ENCODE data around the gene CEP170B. TPM values are rescaled to one million over a fixed set of nuclear protein-coding genes. Genes with fewer than 3 reads are reported as not detected.

Gene CEP170B
- polyA plus RNA-seq, 4 donors = 24.9 to 33.9 (median 31.1) TPM

GRCh38 chr14:104926619-104927431, 61.8 kb downstream of the CEP170B start:
- H3K27ac ChIP-seq (ENCODE audit: low read depth in 1 of 3, low read length in 2 of 3) = no peak overlapping the region
- H3K4me3 ChIP-seq (ENCODE audit: low read depth in 1 of 3, low read length in 3 of 3) = no peak overlapping the region
- no peak for DNase-seq
- H3K9me3 ChIP-seq (ENCODE audit: control insufficient read depth in 2 of 2, insufficient read depth in 1 of 2, low read depth in 1 of 2, low read length in 1 of 2) = peaks cover 0 to 8% of the 10 kb centered on the region in 2 donors
- FAIRE-seq = no peak
- 56 to 72% (median 62%) methylated on average over 15 to 21 of the region's 21 CpGs for WGBS, 3 donors
- peaks cover 0 to 28% (median 0%) of the 10 kb centered on the region in 3 donors for H3K4me1 ChIP-seq (ENCODE audit: control insufficient read depth in 3 of 3, insufficient read depth in 2 of 3, low read depth in 1 of 3, low read length in 2 of 3)
- H3K36me3 ChIP-seq (ENCODE audit: control insufficient read depth in 3 of 3, insufficient read depth in 2 of 3, low read depth in 1 of 3, low read length in 3 of 3) = no peaks in the 10 kb centered on the region
- H3K27me3 ChIP-seq (ENCODE audit: control insufficient read depth in 3 of 3, insufficient read depth in 3 of 3, low read length in 3 of 3) = peaks cover 0 to 22% (median 0%) of the 10 kb centered on the region in 3 donors

- H3K27me3 ChIP-seq (ENCODE audit: control insufficient read depth in 3 of 3, insufficient read depth in 3 of 3, low read length in 3 of 3) = peaks cover 0 to 28% (median 5%) of the 10 kb centered on the region in 3 donors
- FAIRE-seq = no peak
- no peaks in the 10 kb centered on the region for H3K36me3 ChIP-seq (ENCODE audit: control insufficient read depth in 3 of 3, insufficient read depth in 2 of 3, low read depth in 1 of 3, low read length in 3 of 3)
- peaks cover 0 to 8% of the 10 kb centered on the region in 2 donors for H3K9me3 ChIP-seq (ENCODE audit: control insufficient read depth in 2 of 2, insufficient read depth in 1 of 2, low read depth in 1 of 2, low read length in 1 of 2)
- H3K4me3 ChIP-seq (ENCODE audit: low read depth in 1 of 3, low read length in 3 of 3) = no peak overlapping the region
- H3K4me1 ChIP-seq (ENCODE audit: control insufficient read depth in 3 of 3, insufficient read depth in 2 of 3, low read depth in 1 of 3, low read length in 2 of 3) = peaks cover 0 to 33% (median 0%) of the 10 kb centered on the region in 3 donors
- no peak overlapping the region for H3K27ac ChIP-seq (ENCODE audit: low read depth in 1 of 3, low read length in 2 of 3)
- WGBS, 3 donors = 31 to 60% (median 40%) methylated on average over 9 to 10 of the region's 10 CpGs
- no peak for DNase-seq
These were observed 62.4 kb downstream of the CEP170B start for GRCh38 chr14:104927432-104927816.

GRCh38 chr14:104927901-104928300, 62.8 kb downstream of the CEP170B start:
- Histone ChIP-seq H3K4me1 (ENCODE audit: control insufficient read depth in 3 of 3, insufficient read depth in 2 of 3, low read depth in 1 of 3, low read length in 2 of 3) (peaks cover 0 to 37% (median 0%) of the 10 kb centered on the region in 3 donors), H3K4me3 (ENCODE audit: low read depth in 1 of 3, low read length in 3 of 3) (no peak overlapping the region), H3K27me3 (ENCODE audit: control insufficient read depth in 3 of 3, insufficient read depth in 3 of 3, low read length in 3 of 3) (peaks cover 0 to 33% (median 5%) of the 10 kb centered on the region in 3 donors), H3K27ac (ENCODE audit: low read depth in 1 of 3, low read length in 2 of 3) (no peak overlapping the region), H3K9me3 (ENCODE audit: control insufficient read depth in 2 of 2, insufficient read depth in 1 of 2, low read depth in 1 of 2, low read length in 1 of 2) (peaks cover 0 to 8% of the 10 kb centered on the region in 2 donors), H3K36me3 (ENCODE audit: control insufficient read depth in 3 of 3, insufficient read depth in 2 of 3, low read depth in 1 of 3, low read length in 3 of 3) (no peaks in the 10 kb centered on the region)
- FAIRE-seq (no peak), DNase-seq (no peak)
- WGBS, 3 donors = 38 to 66% (median 41%) methylated on average over 7 to 8 of the region's 8 CpGs

GRCh38 chr14:104928391-104929133, 63.5 kb downstream of the CEP170B start:
- Histone ChIP-seq H3K4me1 (ENCODE audit: control insufficient read depth in 3 of 3, insufficient read depth in 2 of 3, low read depth in 1 of 3, low read length in 2 of 3) (peaks cover 0 to 39% (median 0%) of the 10 kb centered on the region in 3 donors), H3K36me3 (ENCODE audit: control insufficient read depth in 3 of 3, insufficient read depth in 2 of 3, low read depth in 1 of 3, low read length in 3 of 3) (no peaks in the 10 kb centered on the region), H3K4me3 (ENCODE audit: low read depth in 1 of 3, low read length in 3 of 3) (no peak overlapping the region), H3K27ac (ENCODE audit: low read depth in 1 of 3, low read length in 2 of 3) (no peak overlapping the region), H3K27me3 (ENCODE audit: control insufficient read depth in 3 of 3, insufficient read depth in 3 of 3, low read length in 3 of 3) (peaks cover 0 to 37% (median 5%) of the 10 kb centered on the region in 3 donors), H3K9me3 (ENCODE audit: control insufficient read depth in 2 of 2, insufficient read depth in 1 of 2, low read depth in 1 of 2, low read length in 1 of 2) (peaks cover 0 to 8% of the 10 kb centered on the region in 2 donors)
- no peak for FAIRE-seq
- DNase-seq = no peak
- 75 to 83% (median 80%) methylated on average over 16 to 17 of the region's 17 CpGs for WGBS, 3 donors

- H3K27me3 ChIP-seq (ENCODE audit: control insufficient read depth in 3 of 3, insufficient read depth in 3 of 3, low read length in 3 of 3) = peaks cover 0 to 44% (median 5%) of the 10 kb centered on the region in 3 donors
- peaks cover 0 to under 1% of the 10 kb centered on the region in 2 donors for H3K9me3 ChIP-seq (ENCODE audit: control insufficient read depth in 2 of 2, insufficient read depth in 1 of 2, low read depth in 1 of 2, low read length in 1 of 2)
- H3K36me3 ChIP-seq (ENCODE audit: control insufficient read depth in 3 of 3, insufficient read depth in 2 of 3, low read depth in 1 of 3, low read length in 3 of 3) = no peaks in the 10 kb centered on the region
- DNase-seq (no peak), FAIRE-seq (no peak)
- peaks cover 0 to 39% (median 0%) of the 10 kb centered on the region in 3 donors for H3K4me1 ChIP-seq (ENCODE audit: control insufficient read depth in 3 of 3, insufficient read depth in 2 of 3, low read depth in 1 of 3, low read length in 2 of 3)
- H3K27ac ChIP-seq (ENCODE audit: low read depth in 1 of 3, low read length in 2 of 3) = no peak overlapping the region
- H3K4me3 ChIP-seq (ENCODE audit: low read depth in 1 of 3, low read length in 3 of 3) = no peak overlapping the region
- 77 to 89% (median 85%) methylated on average over 15 of the region's 15 CpGs for WGBS, 3 donors
These were observed 64.5 kb downstream of the CEP170B start for GRCh38 chr14:104929268-104930230.

GRCh38 chr14:104930526-104931303, 65.6 kb downstream of the CEP170B start:
- FAIRE-seq (no peak), DNase-seq (no peak)
- Histone ChIP-seq H3K4me3 (ENCODE audit: low read depth in 1 of 3, low read length in 3 of 3) (no peak overlapping the region), H3K27ac (ENCODE audit: low read depth in 1 of 3, low read length in 2 of 3) (no peak overlapping the region), H3K9me3 (ENCODE audit: control insufficient read depth in 2 of 2, insufficient read depth in 1 of 2, low read depth in 1 of 2, low read length in 1 of 2) (no peaks in the 10 kb centered on the region), H3K4me1 (ENCODE audit: control insufficient read depth in 3 of 3, insufficient read depth in 2 of 3, low read depth in 1 of 3, low read length in 2 of 3) (peaks cover 0 to 32% (median 0%) of the 10 kb centered on the region in 3 donors), H3K27me3 (ENCODE audit: control insufficient read depth in 3 of 3, insufficient read depth in 3 of 3, low read length in 3 of 3) (peaks cover 0 to 54% (median 5%) of the 10 kb centered on the region in 3 donors), H3K36me3 (ENCODE audit: control insufficient read depth in 3 of 3, insufficient read depth in 2 of 3, low read depth in 1 of 3, low read length in 3 of 3) (no peaks in the 10 kb centered on the region)
- WGBS, 3 donors = 74 to 88% (median 74%) methylated on average over 9 to 10 of the region's 10 CpGs

GRCh38 chr14:104931304-104931770, 66.3 kb downstream of the CEP170B start:
- H3K4me1 ChIP-seq (ENCODE audit: control insufficient read depth in 3 of 3, insufficient read depth in 2 of 3, low read depth in 1 of 3, low read length in 2 of 3) = peaks cover 0 to 26% (median 0%) of the 10 kb centered on the region in 3 donors
- FAIRE-seq = no peak

More at GRCh38 chr14:104931304-104931770, 66.3 kb downstream of the CEP170B start:
- Histone ChIP-seq H3K9me3 (ENCODE audit: control insufficient read depth in 2 of 2, insufficient read depth in 1 of 2, low read depth in 1 of 2, low read length in 1 of 2) (no peaks in the 10 kb centered on the region), H3K27ac (ENCODE audit: low read depth in 1 of 3, low read length in 2 of 3) (no peak overlapping the region), H3K4me3 (ENCODE audit: low read depth in 1 of 3, low read length in 3 of 3) (no peak overlapping the region), H3K27me3 (ENCODE audit: control insufficient read depth in 3 of 3, insufficient read depth in 3 of 3, low read length in 3 of 3) (peaks cover 0 to 55% (median 5%) of the 10 kb centered on the region in 3 donors), H3K36me3 (ENCODE audit: control insufficient read depth in 3 of 3, insufficient read depth in 2 of 3, low read depth in 1 of 3, low read length in 3 of 3) (no peaks in the 10 kb centered on the region)
- 44 to 66% (median 55%) methylated on average over 6 to 9 of the region's 9 CpGs for WGBS, 3 donors
- DNase-seq = no peak
